GM23338 (cell line): ENCODE results near the gene FXYD7.

ENCODE experiments used
- EZH2 ChIP-seq: fragments of 200-600 bp; sonication (generic); IDR thresholded peaks from one replicate; pipeline ENCODE4 v1.8.0; 2017; ENCODE audit warnings: antibody characterized with exemption, mild to moderate bottlenecking, low read depth; ENCODE audit not compliant: unreplicated experiment
- NANOG ChIP-seq: IDR thresholded peaks from 2 replicates; pipeline ENCODE4 v1.6.1; 2016; ENCODE audit warnings: antibody characterized with exemption, borderline replicate concordance
- POLR2AphosphoS5 ChIP-seq: IDR thresholded peaks from 2 replicates; pipeline ENCODE4 v1.6.1; 2016; ENCODE audit warnings: antibody characterized with exemption, low read depth
- TF ChIP-seq, protein P1 (sequence below), 2 experiments: fragments of 200-600 bp in 1 of 2; sonication (generic) in 1 of 2; conservative IDR thresholded peaks; 2 replicates each; pipeline versions ENCODE4 v1.5.1 to v1.6.1; 2016 to 2017; ENCODE audit warnings: antibody characterized with exemption in 2 of 2, low read depth in 2 of 2, mild to moderate bottlenecking in 2 of 2, moderate library complexity in 1 of 2

- TF ChIP-seq, protein P1, sequence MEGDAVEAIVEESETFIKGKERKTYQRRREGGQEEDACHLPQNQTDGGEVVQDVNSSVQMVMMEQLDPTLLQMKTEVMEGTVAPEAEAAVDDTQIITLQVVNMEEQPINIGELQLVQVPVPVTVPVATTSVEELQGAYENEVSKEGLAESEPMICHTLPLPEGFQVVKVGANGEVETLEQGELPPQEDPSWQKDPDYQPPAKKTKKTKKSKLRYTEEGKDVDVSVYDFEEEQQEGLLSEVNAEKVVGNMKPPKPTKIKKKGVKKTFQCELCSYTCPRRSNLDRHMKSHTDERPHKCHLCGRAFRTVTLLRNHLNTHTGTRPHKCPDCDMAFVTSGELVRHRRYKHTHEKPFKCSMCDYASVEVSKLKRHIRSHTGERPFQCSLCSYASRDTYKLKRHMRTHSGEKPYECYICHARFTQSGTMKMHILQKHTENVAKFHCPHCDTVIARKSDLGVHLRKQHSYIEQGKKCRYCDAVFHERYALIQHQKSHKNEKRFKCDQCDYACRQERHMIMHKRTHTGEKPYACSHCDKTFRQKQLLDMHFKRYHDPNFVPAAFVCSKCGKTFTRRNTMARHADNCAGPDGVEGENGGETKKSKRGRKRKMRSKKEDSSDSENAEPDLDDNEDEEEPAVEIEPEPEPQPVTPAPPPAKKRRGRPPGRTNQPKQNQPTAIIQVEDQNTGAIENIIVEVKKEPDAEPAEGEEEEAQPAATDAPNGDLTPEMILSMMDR (conservative IDR thresholded peaks at IDR 0.05; ENCODE audit: low read depth in 2 of 2): no peak
- TF ChIP-seq EZH2: no peak
- no peak for TF ChIP-seq NANOG
- TF ChIP-seq POLR2AphosphoS5: no peak
Observed at GRCh38 chr19:35095667-35096368, 47.2 kb upstream of the FXYD7 start.
